Skin of body (tissue), 2 donors: Measurements from ENCODE around the gene NFE2L2. TPM values are rescaled to one million over a fixed set of nuclear protein-coding genes. Genes with fewer than 3 reads are reported as not detected.
"Not testable (repeated sequence)": the region's sequence is repeated elsewhere in the genome, so short reads cannot be mapped to it uniquely, and the experiment has no call there.

ENCODE experiments used
- DNase-seq: peaks from one replicate; lab custom pipeline; 2025; lab: John Stamatoyannopoulos, UW
- total RNA-seq: library from RNA; depleted of rRNA; stranded (reverse); fragments of >200 nt; gene quantifications from one replicate; pipeline ENCODE4 v1.2.3, GENCODE V29; 2014

Gene NFE2L2
- 68.6 TPM for total RNA-seq

DNA sequence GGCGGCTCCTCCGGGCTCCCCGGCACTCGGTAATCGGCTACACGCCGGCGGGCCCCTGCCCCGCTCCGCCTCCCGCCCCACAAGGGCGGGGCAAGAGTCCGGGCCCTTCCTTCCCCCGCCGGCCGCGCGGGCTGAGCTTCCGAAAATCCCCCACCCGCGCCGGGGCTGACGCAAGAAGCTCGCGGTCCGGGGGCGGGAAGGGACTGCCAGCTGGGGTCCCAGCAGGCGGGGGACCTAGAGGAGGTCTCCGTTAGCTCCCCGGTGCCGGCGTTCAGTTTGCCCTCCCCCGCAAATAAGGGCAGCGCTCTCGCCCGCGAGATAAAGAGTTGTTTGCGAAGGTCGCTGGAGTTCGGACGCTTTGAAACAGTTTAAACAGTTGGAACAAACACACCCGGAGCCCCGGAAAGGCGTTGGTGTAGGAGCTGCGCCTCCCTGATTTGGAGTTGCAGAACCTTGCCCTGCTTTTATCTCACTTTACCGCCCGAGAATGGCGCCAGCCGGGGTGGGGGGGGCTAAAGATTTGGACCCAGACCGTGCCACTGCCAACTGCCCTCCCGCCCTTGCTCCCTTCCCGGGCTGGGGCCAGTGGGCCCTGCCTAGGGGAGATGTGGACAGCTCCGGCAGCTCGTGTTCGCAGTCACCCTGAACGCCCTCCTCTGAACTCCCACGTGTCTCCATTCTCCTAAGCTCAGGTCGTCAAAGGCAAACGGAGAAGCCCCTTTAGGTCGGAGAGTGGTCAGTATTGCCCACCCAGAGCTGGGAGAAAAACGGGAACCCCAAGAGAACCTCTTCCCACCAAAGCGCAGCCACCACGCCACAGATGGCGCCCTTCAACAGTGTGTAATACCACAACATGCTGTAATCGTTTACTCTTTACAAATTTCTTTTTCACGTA, at the start of gene NFE2L2:
NFE2L2 (minus strand) TSS at position 35 of the 895 bp plus-strand sequence. CDS start 151 bp downstream, outside the sequence.
- DNase-seq, result peak; percentile 90

DNA sequence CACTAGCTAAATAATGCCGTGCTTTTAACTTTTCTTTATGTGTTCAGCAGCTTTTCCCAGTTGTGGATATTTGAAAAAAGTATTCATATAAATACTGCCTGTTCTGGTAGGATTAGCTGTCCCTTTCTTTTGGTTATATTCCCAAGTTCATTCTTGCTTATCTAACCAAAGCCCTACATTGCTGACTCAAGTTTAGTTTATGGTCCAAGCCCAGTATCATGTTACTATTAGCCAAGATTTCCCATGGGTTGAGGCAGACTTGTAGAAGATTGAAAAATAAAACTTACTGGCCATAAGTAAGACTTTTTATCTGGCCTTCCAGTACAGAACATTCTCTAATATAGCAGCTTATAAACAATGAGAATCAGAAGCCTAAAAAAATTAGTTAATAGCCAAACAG, 49.7 kb upstream of the NFE2L2 start:
- no peak for DNase-seq

DNA sequence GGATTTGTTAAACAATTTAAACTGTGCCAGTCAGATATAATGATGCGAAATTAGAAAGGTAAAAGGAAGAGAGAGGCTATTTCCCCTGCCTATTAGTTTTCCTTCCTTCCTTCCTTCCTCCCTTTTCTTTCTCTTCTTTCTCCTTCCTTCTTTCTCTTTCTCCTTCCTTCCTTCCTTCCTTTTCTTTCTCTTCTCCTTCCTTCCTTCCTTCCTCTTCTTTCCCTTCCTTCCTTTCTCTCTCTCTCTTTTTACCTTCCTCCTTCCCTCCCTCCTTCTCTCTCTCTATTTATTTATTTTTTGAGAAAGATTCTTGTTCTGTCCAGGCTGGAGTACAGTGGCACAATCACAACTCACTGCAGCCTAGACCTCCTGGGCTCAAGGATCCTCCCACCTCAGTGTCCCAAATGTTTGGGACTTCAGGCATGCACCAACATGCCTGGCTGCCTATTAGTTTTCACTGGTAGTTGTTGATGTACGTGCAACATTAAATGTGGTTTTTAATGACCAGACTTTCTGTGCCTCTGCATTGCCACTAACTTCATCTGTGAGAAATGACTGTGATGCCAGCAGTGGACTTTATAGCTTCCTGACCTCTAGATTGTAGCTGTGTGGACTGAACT, 48.7 kb upstream of the NFE2L2 start:
- no peak for DNase-seq

DNA sequence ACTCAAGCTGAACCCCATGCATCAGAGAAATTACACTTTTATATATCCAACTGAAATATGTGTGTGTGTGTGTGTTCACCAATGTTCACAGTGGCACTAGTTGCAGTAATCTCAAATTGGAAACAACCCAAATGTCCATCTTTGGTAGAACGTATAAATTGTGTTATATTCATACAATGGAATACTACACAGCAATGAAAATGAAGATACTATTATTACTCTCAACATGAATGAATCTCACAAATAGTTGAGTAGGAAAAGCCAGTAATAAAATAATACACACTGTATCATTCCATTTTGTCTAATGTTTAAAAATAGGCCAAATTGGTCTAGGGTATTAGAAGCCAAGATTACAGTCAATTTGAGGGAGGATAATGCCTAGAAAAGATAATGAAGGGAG, 48.0 kb upstream of the NFE2L2 start:
- DNase-seq, result no peak

DNA sequence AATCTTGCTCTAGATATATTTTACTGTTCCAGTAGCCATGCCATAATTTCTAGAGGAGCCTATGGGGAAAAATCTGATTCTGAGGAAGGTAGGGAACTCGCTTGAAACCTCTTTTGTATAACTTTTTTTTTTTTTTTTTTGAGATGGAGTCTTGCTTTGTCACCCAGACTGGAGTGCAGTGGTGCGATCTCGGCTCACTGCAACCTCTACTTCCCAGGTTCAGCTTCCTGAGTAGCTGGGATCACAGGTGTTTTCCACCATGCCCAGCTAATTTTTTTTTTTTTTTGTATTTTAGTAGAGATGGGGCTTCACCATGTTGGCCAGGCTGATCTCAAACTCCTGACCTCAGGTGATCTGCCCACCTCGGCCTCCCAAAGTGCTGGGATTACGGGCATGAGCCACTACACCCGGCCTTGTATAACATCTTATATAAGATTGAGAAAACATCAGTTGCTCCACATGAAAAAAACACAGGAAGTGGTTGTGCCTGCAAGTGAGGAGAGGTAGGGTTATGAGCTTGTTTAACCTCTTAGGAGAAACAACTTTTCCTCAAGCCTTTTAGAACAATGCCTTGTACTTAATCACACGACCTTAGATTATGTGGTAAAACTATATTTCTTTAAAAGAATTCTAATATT, 45.3 kb upstream of the NFE2L2 start:
- not testable (repeated sequence) for DNase-seq

DNA sequence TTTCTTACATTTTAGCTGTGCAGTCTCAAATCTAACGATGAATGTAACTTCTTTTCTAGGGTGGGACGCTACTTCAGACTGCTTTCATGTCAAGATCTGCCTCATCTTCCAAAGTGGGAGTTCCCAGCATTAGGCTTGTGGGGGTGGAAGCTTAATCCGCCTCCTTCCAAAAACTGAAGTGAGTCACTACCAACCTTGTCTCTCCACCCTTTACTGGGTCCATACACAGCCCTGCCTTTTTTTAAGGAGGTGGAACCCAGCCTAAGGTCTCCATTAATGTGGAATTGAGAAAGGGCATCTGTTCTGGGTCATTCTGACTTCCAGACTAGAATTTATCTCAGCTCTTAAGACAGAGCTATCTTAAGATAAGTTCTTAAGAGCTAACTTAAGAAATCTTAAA, 42.0 kb upstream of the NFE2L2 start:
- no peak for DNase-seq

DNA sequence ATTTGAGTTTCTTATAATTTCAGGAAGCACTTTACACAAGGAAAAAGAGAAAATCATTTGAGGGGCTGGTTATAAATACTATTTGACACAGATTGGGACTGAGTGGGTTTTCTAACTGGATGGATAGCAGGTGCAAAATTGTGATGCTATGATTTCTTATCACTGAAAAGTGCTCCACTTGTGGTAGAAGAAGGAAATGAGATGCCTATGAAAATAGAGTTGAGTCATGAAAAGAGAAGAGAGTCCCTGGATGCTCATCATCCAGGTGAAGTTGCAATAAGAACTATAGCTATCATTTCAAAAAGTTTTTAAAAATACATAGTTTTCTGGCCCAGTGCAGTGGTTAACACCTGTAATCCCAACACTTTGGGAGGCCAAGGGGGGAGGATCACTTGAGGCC, 39.4 kb upstream of the NFE2L2 start:
- no peak for DNase-seq

DNA sequence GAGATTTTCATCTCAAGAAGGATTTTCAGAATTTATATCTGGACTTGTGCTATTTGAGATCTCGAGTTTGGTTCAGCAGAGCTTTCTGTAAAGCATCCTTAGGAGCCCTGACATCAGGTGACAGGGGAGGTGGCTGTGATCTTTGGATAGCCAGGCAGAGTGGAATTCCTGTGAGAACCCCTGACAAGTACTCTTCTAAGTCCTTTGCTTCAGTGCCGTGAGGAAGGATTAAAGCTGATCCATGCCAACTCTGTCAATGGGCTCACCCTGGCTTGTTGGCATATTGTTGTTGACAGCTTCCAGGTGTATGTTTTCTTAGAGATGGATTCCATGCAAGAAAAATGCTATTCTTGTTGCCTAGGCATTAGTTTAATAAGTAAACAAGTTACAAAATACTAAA, 38.0 kb upstream of the NFE2L2 start:
- no peak for DNase-seq

DNA sequence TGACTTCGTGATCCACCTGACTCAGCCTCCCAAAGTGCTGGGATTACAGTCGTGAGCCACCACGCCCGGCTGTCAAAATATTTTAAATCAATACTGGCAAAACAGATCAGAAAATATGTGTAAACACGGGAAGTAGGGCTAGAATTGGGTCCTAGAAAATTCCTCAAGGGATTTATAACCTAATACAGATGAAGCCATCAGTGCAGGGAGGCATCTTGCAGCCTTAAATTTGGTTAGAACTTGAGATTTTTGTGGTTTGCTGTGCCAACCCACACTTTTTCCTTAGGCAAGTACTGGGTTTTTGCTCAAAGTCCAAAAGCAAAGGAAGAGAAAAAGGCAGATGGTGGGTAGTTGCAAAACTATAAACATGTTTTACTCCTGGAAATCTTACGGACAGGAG, 33.7 kb upstream of the NFE2L2 start:
- no peak for DNase-seq

DNA sequence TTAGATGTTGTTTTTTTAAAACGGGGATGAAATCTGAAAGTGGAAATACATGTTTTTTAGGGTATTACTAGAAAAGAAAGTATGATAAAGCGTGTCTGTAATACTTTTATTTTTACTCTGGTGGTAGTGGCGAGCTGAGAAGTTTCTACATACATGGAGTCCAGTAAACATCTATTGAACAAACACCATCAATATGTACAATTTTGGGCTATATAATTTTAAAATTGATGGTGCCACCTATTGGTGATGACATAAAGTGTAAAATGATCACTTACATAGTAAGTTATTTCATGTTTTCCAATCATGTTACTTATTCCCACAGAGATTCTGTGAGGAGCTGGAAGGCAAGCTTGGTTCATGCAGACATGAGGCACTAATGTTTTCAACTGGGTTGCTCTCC, 31.5 kb upstream of the NFE2L2 start:
- DNase-seq, result peak; percentile 46

DNA sequence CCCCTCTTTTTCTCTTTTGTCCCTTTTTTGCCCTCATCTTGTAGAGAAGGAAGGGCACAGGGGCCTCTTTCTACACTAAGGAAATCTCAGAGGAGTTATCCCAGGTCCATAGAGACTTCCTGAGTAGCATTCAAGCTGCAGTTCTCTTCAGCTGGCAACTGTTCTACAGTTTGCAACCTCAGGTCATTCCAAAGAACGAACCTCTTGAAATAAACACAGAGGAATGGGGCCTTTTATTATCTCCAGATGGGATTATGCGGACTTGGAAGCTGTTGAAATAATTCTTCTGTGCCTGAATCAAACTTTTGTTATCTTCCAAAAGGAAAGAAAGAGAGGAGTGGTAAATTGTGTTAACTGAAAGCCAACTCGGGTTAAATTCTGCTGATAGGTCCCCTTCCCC, 31.0 kb upstream of the NFE2L2 start:
- DNase-seq, result peak; percentile 46

DNA sequence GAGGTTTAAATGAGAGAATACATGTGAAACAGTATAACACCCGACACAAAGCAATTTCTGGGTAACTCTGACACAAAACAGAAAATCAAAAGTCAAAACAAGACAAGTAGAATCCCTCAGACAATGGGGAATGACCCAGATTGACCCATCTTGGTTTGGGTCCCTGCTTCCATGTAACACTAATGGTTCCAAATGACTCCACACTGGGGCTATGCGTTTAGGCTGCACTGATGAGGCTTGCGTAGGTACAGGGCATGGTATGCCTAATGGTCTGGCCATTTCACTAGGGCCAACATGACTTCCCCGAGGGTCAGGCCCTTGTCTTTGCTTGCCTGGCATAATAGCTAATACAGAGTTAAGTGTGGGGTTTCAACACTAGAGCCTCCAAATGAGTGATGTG, 27.2 kb upstream of the NFE2L2 start:
- DNase-seq, result no peak

DNA sequence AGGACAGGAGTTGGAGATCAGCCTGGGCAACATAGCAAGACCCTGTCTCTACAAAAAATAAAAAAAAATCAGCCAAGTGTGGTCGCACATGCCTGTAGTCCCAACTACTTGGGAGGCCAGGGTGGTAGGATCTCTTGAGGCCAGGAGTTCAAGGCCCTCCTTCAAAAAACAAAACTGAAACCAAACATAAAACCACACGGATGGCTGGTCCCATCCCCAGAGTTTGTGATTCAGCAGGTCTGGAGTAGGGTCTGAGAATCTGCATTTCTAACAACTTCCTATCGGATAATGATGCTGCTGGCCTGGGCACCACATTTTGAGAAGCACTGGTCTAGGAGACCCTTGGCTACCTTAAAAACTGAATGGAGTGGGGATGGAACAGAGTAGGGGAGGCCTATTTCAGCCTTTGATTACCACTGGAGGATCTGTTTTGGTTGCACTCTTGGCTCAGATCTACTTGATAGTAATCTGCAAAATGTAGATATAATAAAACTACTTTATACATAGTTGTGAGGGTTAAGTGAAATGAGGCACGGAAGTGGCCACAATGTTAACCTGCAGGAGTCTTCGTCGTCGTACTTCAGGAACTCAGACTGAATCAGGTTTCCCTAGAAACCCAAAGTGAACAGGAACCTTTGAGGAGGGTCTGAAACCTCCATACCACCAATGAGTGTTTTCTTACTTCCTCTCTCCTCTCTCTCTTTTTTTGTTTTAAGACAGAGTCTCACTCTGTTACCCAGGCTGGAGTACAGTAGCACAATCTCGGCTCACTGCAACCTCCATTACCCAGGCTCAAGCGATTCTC, 25.5 kb upstream of the NFE2L2 start:
- no peak for DNase-seq

DNA sequence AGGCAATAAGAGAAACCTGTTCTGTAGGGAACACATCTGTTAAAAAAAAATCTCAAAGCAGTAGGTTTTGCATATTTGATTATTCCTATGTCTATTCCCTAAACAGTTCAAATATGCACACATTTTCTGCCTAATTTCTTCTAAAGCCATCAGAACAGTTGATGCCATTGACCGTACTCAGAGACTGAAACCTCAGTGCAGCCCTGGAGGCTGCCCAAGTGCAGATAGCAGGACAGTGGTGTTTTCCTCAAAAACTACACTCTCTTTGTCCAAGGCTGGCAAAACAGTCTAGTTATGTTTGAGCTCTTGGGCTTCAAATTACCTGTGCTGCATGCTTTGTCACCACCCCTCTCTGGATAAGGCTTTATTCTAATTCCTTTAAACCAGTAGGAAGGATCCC, 23.3 kb upstream of the NFE2L2 start:
- no peak for DNase-seq

DNA sequence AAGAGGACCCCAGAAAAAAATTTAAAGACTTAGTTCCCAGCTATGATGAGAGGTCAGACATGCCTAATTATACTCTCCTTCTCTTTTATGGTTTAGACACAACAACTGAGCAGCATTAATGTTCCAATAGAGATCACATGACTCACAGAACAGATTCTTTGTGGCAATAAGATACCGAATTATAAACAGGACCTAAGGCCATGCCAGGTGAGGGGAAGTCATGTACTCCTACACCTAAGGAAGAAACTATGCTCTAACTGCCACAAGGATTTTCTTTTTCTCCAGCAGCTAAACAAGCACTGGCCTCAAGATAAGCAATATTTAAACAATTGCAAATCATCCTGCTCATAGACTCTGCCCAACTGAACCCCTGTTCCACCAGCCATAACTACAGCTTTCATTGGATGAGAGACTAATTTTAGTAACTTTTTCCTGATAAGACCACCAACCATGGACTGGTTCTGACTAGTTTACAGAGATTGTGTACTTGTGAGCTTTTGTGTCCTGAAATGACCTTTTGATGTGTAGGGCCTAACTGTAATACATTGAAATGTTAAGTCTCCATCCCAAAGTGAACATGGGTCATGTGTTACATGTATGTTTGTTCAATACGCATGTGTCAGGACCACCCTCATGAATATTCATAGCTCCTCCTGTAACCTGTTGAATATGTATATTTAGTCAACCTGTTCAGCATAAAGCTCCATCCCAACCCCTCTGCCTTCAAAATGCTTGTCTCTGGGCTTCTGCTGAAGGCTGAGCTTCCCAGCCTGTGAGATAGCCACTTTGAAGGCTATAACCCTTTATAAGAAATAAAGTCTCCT, 21.6 kb upstream of the NFE2L2 start:
- no peak for DNase-seq

DNA sequence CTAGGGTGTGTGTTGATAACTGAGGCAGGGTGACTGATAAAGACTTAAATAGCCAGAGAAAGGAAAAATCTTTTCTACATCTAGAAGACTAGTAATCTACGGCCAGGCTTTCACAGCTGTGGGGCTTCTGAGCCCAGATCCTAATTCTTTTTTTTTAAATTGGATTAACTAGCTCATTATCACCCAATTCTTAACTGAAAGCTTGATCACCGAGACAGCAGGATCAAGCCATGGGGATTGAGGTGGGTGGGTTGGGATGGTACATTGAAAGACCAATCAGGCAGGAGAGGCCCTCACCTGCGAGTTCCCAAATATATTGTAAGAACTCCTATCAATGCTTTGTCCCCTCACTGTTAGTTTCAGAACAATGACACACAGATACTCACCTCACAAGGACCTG, 20.0 kb upstream of the NFE2L2 start:
- no peak for DNase-seq

DNA sequence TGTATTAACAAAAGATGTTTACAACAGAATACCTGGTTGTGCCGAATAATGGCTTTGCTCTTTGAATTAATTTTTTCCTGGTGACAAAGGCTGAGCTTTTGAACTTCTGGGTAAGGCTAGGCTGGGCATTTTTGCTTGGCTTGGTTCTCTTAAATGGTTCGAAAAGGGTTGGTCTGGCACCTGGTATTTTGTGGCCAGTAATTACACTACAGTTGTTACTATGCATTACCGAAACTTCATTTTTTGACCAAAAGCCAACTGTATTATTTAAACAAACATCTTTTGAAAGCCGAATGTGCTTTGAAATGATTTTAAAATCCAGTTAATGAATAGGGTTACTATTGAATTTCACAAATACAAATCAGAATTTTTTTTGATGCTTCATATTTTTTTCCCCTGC, 19.4 kb upstream of the NFE2L2 start:
- DNase-seq, result no peak

DNA sequence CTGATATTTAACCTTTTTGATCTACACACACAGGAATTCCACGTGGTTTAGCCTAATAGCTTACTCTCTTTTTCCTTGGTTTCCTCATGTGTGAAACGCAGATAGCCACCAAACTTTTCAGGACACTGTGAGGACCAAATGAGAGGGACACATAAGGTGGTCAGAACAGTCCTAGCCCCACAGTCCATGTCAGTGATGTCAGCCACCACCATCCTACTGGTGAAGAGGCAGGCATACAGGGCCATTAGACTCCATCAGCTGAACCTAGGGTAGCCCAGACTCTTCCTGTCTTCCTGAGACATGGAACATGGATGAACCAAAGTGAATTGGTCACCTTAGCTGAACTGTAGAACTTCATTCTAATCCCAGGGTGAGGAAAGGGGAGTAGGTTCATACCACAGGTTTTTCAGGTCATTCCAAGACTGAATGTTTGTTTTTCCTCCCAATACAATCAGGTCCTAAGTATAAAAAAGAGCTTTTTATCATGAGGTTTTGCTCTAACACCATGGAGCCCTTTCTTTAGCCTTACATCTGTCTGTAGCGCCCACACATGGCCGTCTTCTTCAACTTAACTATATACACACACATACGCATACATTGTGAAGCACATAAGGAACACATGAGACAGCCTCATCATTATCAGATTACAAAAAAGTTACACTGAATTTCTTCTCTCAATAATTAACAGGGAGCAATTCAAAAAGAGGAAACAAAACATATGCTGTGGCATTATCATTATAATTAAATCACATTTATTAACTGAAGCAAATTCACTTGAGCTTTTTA, 18.5 kb upstream of the NFE2L2 start:
- no peak for DNase-seq

DNA sequence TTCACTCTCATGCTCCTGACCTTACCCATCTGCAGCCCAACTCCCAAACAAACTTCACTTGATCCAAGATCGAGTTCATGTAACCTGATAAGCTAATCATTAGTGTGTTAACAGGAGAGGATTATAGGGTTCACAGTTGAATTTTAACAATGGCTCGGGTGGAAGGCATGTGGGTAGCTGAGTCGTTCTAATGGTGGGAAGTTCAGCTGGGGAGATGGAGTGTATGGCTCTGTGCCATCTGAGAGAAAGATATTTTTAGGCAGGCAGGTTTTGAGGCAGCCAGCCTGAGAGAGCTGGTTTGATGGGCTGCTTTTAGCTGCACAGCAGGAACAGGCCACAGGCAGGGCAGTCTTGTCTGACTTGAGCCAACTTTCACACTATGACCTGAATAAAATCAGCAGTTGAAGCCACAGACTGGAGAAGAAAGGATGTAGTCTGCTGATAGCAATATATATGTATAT, 17.7 kb upstream of the NFE2L2 start:
- no peak for DNase-seq
